ENCODE data around the gene OMG. TPM values are rescaled to one million over a fixed set of nuclear protein-coding genes. Genes with fewer than 3 reads are reported as not detected.
A peak's percentile ranks its signal among the peaks of the same experiment; 100 is the strongest.

OMG gene
- polyA plus RNA-seq, 1 of the 3 experiments (the other 2 are of a cell fraction), result 0.61 TPM

DNA sequence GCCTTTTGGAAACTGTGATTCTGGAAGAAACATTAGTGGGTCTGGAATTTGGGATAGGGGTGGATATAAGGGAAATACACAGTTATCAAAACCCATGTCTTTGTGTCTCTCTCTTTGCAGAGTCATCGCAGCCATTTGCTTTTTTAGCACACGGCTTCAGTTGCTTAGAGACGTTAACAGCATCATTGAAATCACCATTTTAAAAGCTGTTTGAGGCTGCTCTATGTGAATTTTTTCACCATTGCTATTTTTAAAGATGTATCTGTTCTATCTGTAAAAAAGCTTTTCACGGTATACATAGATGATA, 47.3 kb downstream of the OMG start:
- CTCF ChIA-PET, result no interaction called here
- POLR2A ChIA-PET, result no interaction called here
- 80% methylated on average over 4 of the region's 4 CpGs for WGBS (ENCODE audit: low lambda C conversion rate)
- no peak overlapping the region for H3K4me3 ChIP-seq (ENCODE audit: low read depth in 2 of 2, low read length in 1 of 2)
- H4K20me1 ChIP-seq (ENCODE audit: insufficient read depth), result no peaks in the 10 kb centered on the region
- H3K4me2 ChIP-seq, result no peak overlapping the region
- H3K9me3 ChIP-seq, result no peaks in the 10 kb centered on the region
- H3K27me3 ChIP-seq (ENCODE audit: insufficient read depth), result no peaks in the 10 kb centered on the region
- peaks cover 28 to 44% of the 10 kb centered on the region in 2 experiments for H3K36me3 ChIP-seq (replicated peaks in 1 of 2; ENCODE audit: control insufficient read depth in 1 of 2, insufficient read depth in 2 of 2, low read length in 1 of 2)
- H2AFZ ChIP-seq (ENCODE audit: low read depth), result no peak overlapping the region
- DNase-seq, result no peak
- no peaks in the 10 kb centered on the region for H3K9me2 ChIP-seq
- TF ChIP-seq RFX5 (IDR thresholded peaks at IDR 0.05; ENCODE audit: low read length) (no peak), TCF12 (IDR thresholded peaks at IDR 0.05) (no peak), TAF1 (IDR thresholded peaks at IDR 0.05; ENCODE audit: borderline replicate concordance, low read depth, low read length) (no peak), POLR2AphosphoS5 (IDR thresholded peaks at IDR 0.05; ENCODE audit: low read depth, low read length) (no peak), GABPA (IDR thresholded peaks at IDR 0.05; ENCODE audit: low read depth) (no peak), MEF2A (IDR thresholded peaks at IDR 0.05; ENCODE audit: borderline replicate concordance, low read depth) (no peak), CHD2 (IDR thresholded peaks at IDR 0.05; ENCODE audit: low read length, partially characterized antibody) (no peak), EP300 (IDR thresholded peaks at IDR 0.05; ENCODE audit: borderline replicate concordance in 1 of 2, low read depth in 1 of 2, low read length in 1 of 2) (no peak), RXRA (IDR thresholded peaks at IDR 0.05; ENCODE audit: borderline replicate concordance, low read depth) (no peak)
- TF ChIP-seq, protein P1, sequence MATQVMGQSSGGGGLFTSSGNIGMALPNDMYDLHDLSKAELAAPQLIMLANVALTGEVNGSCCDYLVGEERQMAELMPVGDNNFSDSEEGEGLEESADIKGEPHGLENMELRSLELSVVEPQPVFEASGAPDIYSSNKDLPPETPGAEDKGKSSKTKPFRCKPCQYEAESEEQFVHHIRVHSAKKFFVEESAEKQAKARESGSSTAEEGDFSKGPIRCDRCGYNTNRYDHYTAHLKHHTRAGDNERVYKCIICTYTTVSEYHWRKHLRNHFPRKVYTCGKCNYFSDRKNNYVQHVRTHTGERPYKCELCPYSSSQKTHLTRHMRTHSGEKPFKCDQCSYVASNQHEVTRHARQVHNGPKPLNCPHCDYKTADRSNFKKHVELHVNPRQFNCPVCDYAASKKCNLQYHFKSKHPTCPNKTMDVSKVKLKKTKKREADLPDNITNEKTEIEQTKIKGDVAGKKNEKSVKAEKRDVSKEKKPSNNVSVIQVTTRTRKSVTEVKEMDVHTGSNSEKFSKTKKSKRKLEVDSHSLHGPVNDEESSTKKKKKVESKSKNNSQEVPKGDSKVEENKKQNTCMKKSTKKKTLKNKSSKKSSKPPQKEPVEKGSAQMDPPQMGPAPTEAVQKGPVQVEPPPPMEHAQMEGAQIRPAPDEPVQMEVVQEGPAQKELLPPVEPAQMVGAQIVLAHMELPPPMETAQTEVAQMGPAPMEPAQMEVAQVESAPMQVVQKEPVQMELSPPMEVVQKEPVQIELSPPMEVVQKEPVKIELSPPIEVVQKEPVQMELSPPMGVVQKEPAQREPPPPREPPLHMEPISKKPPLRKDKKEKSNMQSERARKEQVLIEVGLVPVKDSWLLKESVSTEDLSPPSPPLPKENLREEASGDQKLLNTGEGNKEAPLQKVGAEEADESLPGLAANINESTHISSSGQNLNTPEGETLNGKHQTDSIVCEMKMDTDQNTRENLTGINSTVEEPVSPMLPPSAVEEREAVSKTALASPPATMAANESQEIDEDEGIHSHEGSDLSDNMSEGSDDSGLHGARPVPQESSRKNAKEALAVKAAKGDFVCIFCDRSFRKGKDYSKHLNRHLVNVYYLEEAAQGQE (IDR thresholded peaks at IDR 0.05; ENCODE audit: low read depth, low read length), result no peak
- peak overlapping the region; percentile 84 to 85; a peak in 3 of 4 replicates for H3K27ac ChIP-seq (ENCODE audit: low read depth in 2 of 2, low read length in 1 of 2)
- peak overlapping the region; percentile 32; the same call in 1 of the 2 replicates for H3K9ac ChIP-seq
- no peaks in the 10 kb centered on the region for H3K79me2 ChIP-seq (ENCODE audit: insufficient read depth)
- peaks cover 9 to 30% of the 10 kb centered on the region in 2 experiments; a peak in 3 of 4 replicates for H3K4me1 ChIP-seq (ENCODE audit: control insufficient read depth in 1 of 2, insufficient read depth in 2 of 2, low read depth in 1 of 2, low read length in 1 of 2)
- peaks cover 34% of the 10 kb centered on the region for H3F3A ChIP-seq (replicated peaks; ENCODE audit: insufficient read depth)

DNA sequence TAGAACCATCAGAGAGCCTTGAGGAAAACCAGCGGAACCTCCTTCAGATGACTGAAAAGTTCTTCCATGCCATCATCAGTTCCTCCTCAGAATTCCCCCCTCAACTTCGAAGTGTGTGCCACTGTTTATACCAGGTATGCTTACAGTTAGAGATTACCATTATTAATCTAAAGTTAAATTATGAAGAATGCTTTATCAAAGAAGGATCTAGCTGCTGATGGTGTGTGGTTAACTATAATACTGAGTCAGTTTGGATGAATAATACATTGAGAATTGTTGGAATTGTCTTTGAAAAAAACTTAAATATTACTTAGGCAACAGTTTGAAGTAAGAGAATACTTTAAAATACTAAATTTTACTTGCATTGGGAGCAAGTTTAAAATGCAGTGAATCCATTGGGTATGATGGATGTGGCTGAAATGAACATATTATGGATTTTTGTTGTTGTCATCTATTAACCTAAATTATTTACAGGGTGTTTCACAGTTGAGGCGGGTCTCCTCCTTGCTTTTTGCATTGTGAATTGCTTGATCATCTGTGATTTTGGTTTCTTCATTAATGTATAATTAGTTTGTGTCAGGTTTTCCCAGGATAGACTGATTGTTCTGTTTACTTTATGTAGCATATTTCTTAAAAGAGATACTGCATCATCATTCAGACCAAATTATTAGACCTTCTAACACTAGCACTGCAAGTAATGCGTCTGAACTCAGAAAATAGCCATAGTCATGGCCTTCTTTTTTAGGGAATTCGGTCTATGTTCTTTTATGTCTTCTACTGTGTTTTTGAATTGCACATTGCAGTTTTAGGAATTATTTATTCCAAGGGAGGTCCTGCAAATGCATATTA, 47.8 kb downstream of the OMG start:
- 62% methylated on average over 5 of the region's 5 CpGs for WGBS (ENCODE audit: low lambda C conversion rate)
- Histone ChIP-seq H3K79me2 (ENCODE audit: insufficient read depth) (no peaks in the 10 kb centered on the region), H4K20me1 (ENCODE audit: insufficient read depth) (no peaks in the 10 kb centered on the region), H2AFZ (ENCODE audit: low read depth) (no peak overlapping the region), H3K4me2 (no peak overlapping the region), H3K9ac (peak overlapping the region; percentile 32; the same call in 1 of the 2 replicates), H3K4me1 (ENCODE audit: control insufficient read depth in 1 of 2, insufficient read depth in 2 of 2, low read depth in 1 of 2, low read length in 1 of 2) (peaks cover 9 to 26% of the 10 kb centered on the region in 2 experiments; a peak in 3 of 4 replicates), H3F3A (replicated peaks; ENCODE audit: insufficient read depth) (peaks cover 30% of the 10 kb centered on the region), H3K9me2 (no peaks in the 10 kb centered on the region), H3K36me3 (replicated peaks in 1 of 2; ENCODE audit: control insufficient read depth in 1 of 2, insufficient read depth in 2 of 2, low read length in 1 of 2) (peaks cover 32 to 43% of the 10 kb centered on the region in 2 experiments), H3K9me3 (no peaks in the 10 kb centered on the region), H3K27me3 (ENCODE audit: insufficient read depth) (no peaks in the 10 kb centered on the region), H3K27ac (ENCODE audit: low read depth in 2 of 2, low read length in 1 of 2) (peak overlapping the region; percentile 84 to 85; a peak in 3 of 4 replicates), H3K4me3 (ENCODE audit: low read depth in 2 of 2, low read length in 1 of 2) (no peak overlapping the region)
- ChIA-PET POLR2A (no interaction called here), CTCF (no interaction called here)
- DNase-seq, result no peak
- TF ChIP-seq, protein P2, sequence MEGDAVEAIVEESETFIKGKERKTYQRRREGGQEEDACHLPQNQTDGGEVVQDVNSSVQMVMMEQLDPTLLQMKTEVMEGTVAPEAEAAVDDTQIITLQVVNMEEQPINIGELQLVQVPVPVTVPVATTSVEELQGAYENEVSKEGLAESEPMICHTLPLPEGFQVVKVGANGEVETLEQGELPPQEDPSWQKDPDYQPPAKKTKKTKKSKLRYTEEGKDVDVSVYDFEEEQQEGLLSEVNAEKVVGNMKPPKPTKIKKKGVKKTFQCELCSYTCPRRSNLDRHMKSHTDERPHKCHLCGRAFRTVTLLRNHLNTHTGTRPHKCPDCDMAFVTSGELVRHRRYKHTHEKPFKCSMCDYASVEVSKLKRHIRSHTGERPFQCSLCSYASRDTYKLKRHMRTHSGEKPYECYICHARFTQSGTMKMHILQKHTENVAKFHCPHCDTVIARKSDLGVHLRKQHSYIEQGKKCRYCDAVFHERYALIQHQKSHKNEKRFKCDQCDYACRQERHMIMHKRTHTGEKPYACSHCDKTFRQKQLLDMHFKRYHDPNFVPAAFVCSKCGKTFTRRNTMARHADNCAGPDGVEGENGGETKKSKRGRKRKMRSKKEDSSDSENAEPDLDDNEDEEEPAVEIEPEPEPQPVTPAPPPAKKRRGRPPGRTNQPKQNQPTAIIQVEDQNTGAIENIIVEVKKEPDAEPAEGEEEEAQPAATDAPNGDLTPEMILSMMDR (IDR thresholded peaks at IDR 0.05), result no peak
- TF ChIP-seq TEAD4 (IDR thresholded peaks at IDR 0.05; ENCODE audit: borderline replicate concordance, insufficient read depth) (peak; percentile 97), RFX5 (IDR thresholded peaks at IDR 0.05; ENCODE audit: low read length) (no peak), SIN3A (IDR thresholded peaks at IDR 0.05; ENCODE audit: borderline replicate concordance, low read depth, low read length) (no peak), RCOR1 (IDR thresholded peaks at IDR 0.05; ENCODE audit: low read length) (no peak), NRF1 (IDR thresholded peaks at IDR 0.05; ENCODE audit: low read depth, low read length) (no peak)
- TF ChIP-seq, protein P3, sequence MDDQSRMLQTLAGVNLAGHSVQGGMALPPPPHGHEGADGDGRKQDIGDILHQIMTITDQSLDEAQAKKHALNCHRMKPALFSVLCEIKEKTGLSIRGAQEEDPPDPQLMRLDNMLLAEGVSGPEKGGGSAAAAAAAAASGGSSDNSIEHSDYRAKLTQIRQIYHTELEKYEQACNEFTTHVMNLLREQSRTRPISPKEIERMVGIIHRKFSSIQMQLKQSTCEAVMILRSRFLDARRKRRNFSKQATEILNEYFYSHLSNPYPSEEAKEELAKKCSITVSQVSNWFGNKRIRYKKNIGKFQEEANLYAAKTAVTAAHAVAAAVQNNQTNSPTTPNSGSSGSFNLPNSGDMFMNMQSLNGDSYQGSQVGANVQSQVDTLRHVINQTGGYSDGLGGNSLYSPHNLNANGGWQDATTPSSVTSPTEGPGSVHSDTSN (IDR thresholded peaks at IDR 0.05), result peak; percentile 83
- TF ChIP-seq, protein P1 (IDR thresholded peaks at IDR 0.05; ENCODE audit: low read depth, low read length), result no peak

Data from SK-N-SH (cell line).